Calu3 (cell line): ENCODE measurements around the gene KIF26B. TPM values are rescaled to one million over a fixed set of nuclear protein-coding genes. Genes with fewer than 3 reads are reported as not detected.

Source experiments
- BruUV-seq: library from RNA; stranded (reverse); fragments of 400-500 nt; replicated peaks from 2 replicates; lab custom pipeline; 2021; lab: Mats Ljungman, UMichigan
- CTCF ChIA-PET: fragments of 300-600 bp; sonication (Branson Sonifier 250); formaldehyde crosslinking; loops from one replicate; lab custom pipeline; 2022; ENCODE audit warnings: antibody characterized with exemption; lab: Charles Lee
- DNase-seq: peaks from one replicate; pipeline ENCODE4 v3.0.0; 2022
- H3K27ac Mint-ChIP-seq: one replicate; pipeline ENCODE4 v1.8.0; 2022; ENCODE audit warnings: mixed read lengths; ENCODE audit not compliant: unreplicated experiment
- H3K27me3 Mint-ChIP-seq: one replicate; pipeline ENCODE4 v1.8.0; 2022; ENCODE audit warnings: mixed read lengths; ENCODE audit not compliant: unreplicated experiment
- H3K36me3 Mint-ChIP-seq: one replicate; pipeline ENCODE4 v1.8.0; 2022; ENCODE audit warnings: mild to moderate bottlenecking, moderate library complexity, mixed read lengths; ENCODE audit not compliant: insufficient read depth, unreplicated experiment
- H3K4me1 Mint-ChIP-seq: one replicate; pipeline ENCODE4 v1.8.0; 2022; ENCODE audit warnings: mild to moderate bottlenecking, low read depth, mixed read lengths; ENCODE audit not compliant: unreplicated experiment
- H3K4me3 Mint-ChIP-seq: one replicate; pipeline ENCODE4 v1.8.0; 2022; ENCODE audit warnings: mild to moderate bottlenecking, low read depth, moderate library complexity, mixed read lengths; ENCODE audit not compliant: unreplicated experiment
- H3K9me3 Mint-ChIP-seq: one replicate; pipeline ENCODE4 v1.8.0; 2022; ENCODE audit warnings: low read depth, mixed read lengths; ENCODE audit not compliant: unreplicated experiment
- CTCF ChIP-seq: fragments of 200-600 bp; IDR thresholded peaks from one replicate; pipeline ENCODE4 v1.8.0; 2022; ENCODE audit warnings: antibody characterized with exemption; ENCODE audit not compliant: unreplicated experiment
- intact Hi-C: fragments of 100-400 bp; cut with micrococcal nuclease; formaldehyde crosslinking; loops from one replicate; pipeline ENCODE4 v1.10.0; 2022; ENCODE audit not compliant: unreplicated experiment
- total RNA-seq: library from RNA; stranded (reverse); gene quantifications from 2 replicates; pipeline ENCODE4 v1.2.3, GENCODE V29; 2022

KIF26B gene
- total RNA-seq, 1 experiment from 2014 or later: 1.1 TPM

DNA sequence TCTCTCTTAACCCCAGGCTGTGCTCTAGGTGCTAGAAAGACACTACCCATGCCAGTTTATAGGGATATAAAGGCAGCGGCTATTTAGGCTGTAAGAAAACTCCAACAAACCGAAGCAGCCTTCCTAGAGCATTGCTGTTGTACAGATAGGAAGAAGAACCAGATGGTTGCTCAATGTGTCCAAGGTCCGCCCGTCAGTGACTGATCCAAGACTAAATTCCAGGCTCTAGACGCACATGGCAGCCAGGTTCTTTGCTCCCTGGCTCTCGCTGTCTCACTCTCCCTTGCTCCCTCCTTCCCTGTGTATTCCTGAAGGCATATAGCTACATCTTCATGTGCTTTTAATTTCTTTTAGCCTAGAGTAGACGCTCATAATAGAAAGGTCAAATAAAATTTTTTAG is 303.4 kb downstream of the KIF26B start:
- intact Hi-C loops: no loop called here
- H3K36me3 Mint-ChIP-seq: no peaks in the 10 kb centered on the region
- no TSS peak for BruUV-seq
- H3K27me3 Mint-ChIP-seq: no peaks in the 10 kb centered on the region
- no peak for TF ChIP-seq CTCF
- no peaks in the 10 kb centered on the region for H3K4me1 Mint-ChIP-seq
- no peak overlapping the region for H3K27ac Mint-ChIP-seq
- peaks cover 4% of the 10 kb centered on the region for H3K9me3 Mint-ChIP-seq
- CTCF ChIA-PET: no interaction called here
- no peak overlapping the region for H3K4me3 Mint-ChIP-seq
- DNase-seq: no peak

DNA sequence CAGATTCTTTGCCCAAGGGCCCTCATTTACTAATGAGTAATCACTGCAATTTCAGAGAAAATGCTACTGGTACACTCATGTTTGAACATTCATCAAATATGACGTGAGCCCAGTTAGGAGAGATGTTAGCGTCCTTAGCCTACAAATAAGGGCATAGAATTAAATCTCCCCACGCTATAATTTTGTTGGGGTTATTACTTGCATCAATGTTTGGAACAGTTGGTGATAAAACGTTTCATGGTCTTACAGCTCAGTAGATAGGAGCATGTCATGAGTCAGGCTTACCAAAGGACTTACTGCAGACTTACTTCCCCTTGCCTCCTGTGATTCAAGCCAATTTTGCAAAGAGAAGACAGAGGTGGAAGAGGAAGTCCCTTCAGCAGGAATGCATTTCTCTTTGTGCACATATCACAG is 304.0 kb downstream of the KIF26B start:
- intact Hi-C loops: no loop called here
- CTCF ChIA-PET: no interaction called here
- Mint-ChIP-seq H3K36me3 (no peaks in the 10 kb centered on the region), H3K4me3 (no peak overlapping the region), H3K27ac (no peak overlapping the region), H3K4me1 (no peaks in the 10 kb centered on the region), H3K27me3 (no peaks in the 10 kb centered on the region), H3K9me3 (peaks cover 4% of the 10 kb centered on the region)
- TF ChIP-seq CTCF: no peak
- BruUV-seq: no TSS peak
- DNase-seq: no peak

DNA sequence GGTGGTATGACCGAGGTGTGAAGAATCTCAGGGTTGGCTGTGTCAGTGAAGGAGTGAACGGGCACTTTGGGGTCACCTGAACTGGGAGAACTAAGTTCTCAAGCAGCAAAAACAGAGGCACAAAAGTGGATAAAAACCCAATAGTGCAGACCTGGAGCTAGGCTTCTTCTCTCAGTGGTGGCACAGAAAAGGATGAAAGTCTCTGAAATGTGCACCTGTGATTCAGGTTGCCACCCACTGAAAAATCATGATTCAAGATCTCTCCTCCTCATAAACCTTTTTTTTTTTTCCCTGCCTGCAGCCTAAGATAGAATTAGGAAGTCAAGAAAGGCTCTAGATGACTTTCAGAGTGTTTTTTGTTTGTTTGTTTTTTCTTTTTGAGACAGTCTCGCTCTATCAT is 304.8 kb downstream of the KIF26B start:
- Mint-ChIP-seq H3K4me3 (no peak overlapping the region), H3K27ac (no peak overlapping the region), H3K4me1 (no peaks in the 10 kb centered on the region), H3K9me3 (peaks cover 2% of the 10 kb centered on the region), H3K36me3 (no peaks in the 10 kb centered on the region), H3K27me3 (no peaks in the 10 kb centered on the region)
- BruUV-seq: no TSS peak
- no peak for DNase-seq
- CTCF ChIA-PET: no interaction called here
- intact Hi-C loops: no loop called here
- TF ChIP-seq CTCF: no peak

GRCh38 chr1:245461681-245462080 is 306.9 kb downstream of the KIF26B start:
- Mint-ChIP-seq H3K4me1 (no peaks in the 10 kb centered on the region), H3K36me3 (no peaks in the 10 kb centered on the region), H3K9me3 (peaks cover 2% of the 10 kb centered on the region), H3K27ac (no peak overlapping the region), H3K4me3 (no peak overlapping the region), H3K27me3 (no peaks in the 10 kb centered on the region)
- intact Hi-C loops: no loop called here
- no peak for TF ChIP-seq CTCF
- CTCF ChIA-PET: no interaction called here
- no peak for DNase-seq
- BruUV-seq: no TSS peak

- Mint-ChIP-seq H3K36me3 (no peaks in the 10 kb centered on the region), H3K4me1 (no peaks in the 10 kb centered on the region), H3K9me3 (peaks cover 2% of the 10 kb centered on the region), H3K27ac (no peak overlapping the region), H3K27me3 (no peaks in the 10 kb centered on the region), H3K4me3 (no peak overlapping the region)
- CTCF ChIA-PET: no interaction called here
- no peak for DNase-seq
- intact Hi-C loops: no loop called here
- TF ChIP-seq CTCF: no peak
- no TSS peak for BruUV-seq
Measured at GRCh38 chr1:245462161-245462560, 307.4 kb downstream of the KIF26B start.
